ENCODE measurements around the gene ANKRD40. TPM values are rescaled to one million over a fixed set of nuclear protein-coding genes. Genes with fewer than 3 reads are reported as not detected.

The ANKRD40 gene
- total RNA-seq, 2 donors from 2014 or later = 20.1 to 25.1 TPM

DNA sequence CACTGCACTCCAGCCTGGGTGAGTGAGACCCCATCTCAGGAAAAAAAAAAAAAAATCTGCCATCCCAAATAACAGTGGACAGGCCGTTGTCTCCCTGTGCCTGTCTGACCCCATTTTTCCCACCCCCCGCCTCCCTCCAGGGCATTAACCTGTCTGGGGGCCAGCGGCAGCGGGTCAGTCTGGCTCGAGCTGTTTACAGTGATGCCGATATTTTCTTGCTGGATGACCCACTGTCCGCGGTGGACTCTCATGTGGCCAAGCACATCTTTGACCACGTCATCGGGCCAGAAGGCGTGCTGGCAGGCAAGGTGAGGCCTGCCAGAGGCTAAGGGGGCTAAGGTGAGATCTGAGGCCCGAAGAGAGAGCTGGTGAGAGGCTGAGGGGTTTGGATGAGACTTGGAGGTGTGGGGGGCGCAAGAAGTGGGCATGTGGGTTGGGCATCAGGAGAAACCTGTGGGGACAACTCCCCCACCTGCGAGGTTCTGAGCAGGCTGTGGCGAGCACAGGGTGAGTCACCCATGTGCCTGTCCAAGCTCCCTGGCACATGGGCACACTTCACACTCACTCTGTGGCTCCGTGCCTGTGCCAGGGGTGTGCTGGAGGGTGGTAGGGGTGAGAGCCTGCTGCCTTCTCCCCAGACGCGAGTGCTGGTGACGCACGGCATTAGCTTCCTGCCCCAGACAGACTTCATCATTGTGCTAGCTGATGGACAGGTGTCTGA lies 34.7 kb downstream of the ANKRD40 start:
- H3K4me3 ChIP-seq = no peak overlapping the region
- DNase-seq = no peak
- H3K9ac ChIP-seq (ENCODE audit: low read depth in 2 of 2, low read length in 2 of 2) = no peak overlapping the region
- no peaks in the 10 kb centered on the region for H3K27me3 ChIP-seq
- no peaks in the 10 kb centered on the region for H3K9me3 ChIP-seq
- peaks cover 8% of the 10 kb centered on the region for H3K4me1 ChIP-seq
- no peak for TF ChIP-seq CTCF (IDR thresholded peaks at IDR 0.05)
- intact Hi-C loops (cut with DNase I) = no loop called here
- no peaks in the 10 kb centered on the region for H3K36me3 ChIP-seq
- no peak overlapping the region for H3K27ac ChIP-seq

DNA sequence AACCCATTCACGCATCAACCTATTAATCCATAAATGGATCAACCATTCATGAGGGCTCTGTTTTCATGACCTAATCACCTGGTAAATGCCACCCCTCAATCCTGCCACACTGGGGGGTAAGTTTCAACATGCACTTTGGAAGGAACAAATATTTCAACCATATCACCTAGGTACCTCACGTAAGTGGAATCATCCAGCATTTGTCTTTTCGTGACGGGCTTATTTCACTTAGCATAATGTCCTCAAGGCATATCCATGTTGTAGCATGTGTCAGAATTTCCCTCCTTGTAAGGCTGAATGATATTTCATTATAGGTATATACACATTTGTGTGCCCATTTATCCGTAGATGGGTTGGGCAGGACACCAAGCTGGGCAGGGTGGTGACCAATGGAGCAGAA lies 35.6 kb downstream of the ANKRD40 start:
- intact Hi-C loops (cut with DNase I) = no loop called here
- Histone ChIP-seq H3K4me3 (no peak overlapping the region), H3K27ac (no peak overlapping the region), H3K9me3 (no peaks in the 10 kb centered on the region), H3K27me3 (no peaks in the 10 kb centered on the region), H3K4me1 (peaks cover 8% of the 10 kb centered on the region), H3K36me3 (no peaks in the 10 kb centered on the region), H3K9ac (ENCODE audit: low read depth in 2 of 2, low read length in 2 of 2) (no peak overlapping the region)
- TF ChIP-seq CTCF (IDR thresholded peaks at IDR 0.05) = no peak
- DNase-seq = no peak

- no peak for DNase-seq
- Histone ChIP-seq H3K9me3 (no peaks in the 10 kb centered on the region), H3K4me3 (no peak overlapping the region), H3K9ac (ENCODE audit: low read depth in 2 of 2, low read length in 2 of 2) (no peak overlapping the region), H3K36me3 (no peaks in the 10 kb centered on the region), H3K27me3 (no peaks in the 10 kb centered on the region), H3K27ac (no peak overlapping the region), H3K4me1 (no peaks in the 10 kb centered on the region)
- TF ChIP-seq CTCF (IDR thresholded peaks at IDR 0.05) = no peak
- intact Hi-C loops (cut with DNase I) = no loop called here
These were observed 38.7 kb downstream of the ANKRD40 start for GRCh38 chr17:50668838-50669581.

DNA sequence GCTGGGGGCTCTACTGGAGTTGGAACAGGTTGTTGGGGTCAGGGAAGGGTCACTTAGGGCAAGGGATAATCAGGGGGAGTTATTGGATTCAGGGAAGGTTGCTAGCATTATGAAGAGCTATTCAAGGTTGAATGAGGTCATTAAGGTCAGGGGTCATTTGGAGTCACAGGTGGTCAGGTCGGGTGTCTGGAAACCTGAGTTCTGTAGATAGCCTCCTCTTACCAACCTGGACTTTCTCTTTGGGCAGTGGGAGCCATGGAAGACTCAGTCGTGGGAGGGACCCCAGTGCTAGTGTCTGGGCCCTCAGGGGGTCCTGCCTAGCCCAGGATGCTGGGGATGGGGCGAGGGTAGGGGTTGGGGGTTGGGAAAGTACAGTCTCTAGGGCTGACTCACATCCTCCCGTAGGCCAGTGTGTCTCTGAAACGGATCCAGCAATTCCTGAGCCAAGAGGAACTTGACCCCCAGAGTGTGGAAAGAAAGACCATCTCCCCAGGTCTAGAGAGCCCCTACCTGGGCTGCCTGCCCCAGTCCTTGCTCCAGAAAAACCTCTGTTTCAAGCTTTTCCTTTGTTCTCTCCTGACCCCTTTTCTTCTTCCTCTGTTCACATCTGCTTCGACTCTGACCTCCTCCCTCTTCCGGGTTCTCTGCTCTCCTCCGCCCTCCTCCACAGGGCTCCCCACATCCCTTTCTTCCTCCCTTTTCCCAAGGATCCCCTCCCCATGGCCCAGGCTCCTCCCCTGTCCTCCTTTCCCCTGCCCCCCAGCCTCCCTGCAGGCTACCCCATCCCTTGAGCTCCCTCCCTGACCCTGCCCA lies 39.5 kb downstream of the ANKRD40 start:
- H3K36me3 ChIP-seq = no peaks in the 10 kb centered on the region
- no peaks in the 10 kb centered on the region for H3K9me3 ChIP-seq
- H3K27me3 ChIP-seq = no peaks in the 10 kb centered on the region
- TF ChIP-seq CTCF (IDR thresholded peaks at IDR 0.05) = no peak
- no peak overlapping the region for H3K4me3 ChIP-seq
- no peak for DNase-seq
- H3K27ac ChIP-seq = no peak overlapping the region
- no peak overlapping the region for H3K9ac ChIP-seq (ENCODE audit: low read depth in 2 of 2, low read length in 2 of 2)
- H3K4me1 ChIP-seq = no peaks in the 10 kb centered on the region
- intact Hi-C loops (cut with DNase I) = no loop called here

- Histone ChIP-seq H3K9ac (ENCODE audit: low read depth in 2 of 2, low read length in 2 of 2) (no peak overlapping the region), H3K4me3 (no peak overlapping the region), H3K27me3 (no peaks in the 10 kb centered on the region), H3K36me3 (no peaks in the 10 kb centered on the region), H3K9me3 (no peaks in the 10 kb centered on the region), H3K4me1 (no peaks in the 10 kb centered on the region), H3K27ac (no peak overlapping the region)
- no peak for TF ChIP-seq CTCF (IDR thresholded peaks at IDR 0.05)
- intact Hi-C loops (cut with DNase I) = no loop called here
- no peak for DNase-seq
These were observed 40.3 kb downstream of the ANKRD40 start for GRCh38 chr17:50667259-50668024.
